Measurements from ENCODE around the gene ANO6.

DNA sequence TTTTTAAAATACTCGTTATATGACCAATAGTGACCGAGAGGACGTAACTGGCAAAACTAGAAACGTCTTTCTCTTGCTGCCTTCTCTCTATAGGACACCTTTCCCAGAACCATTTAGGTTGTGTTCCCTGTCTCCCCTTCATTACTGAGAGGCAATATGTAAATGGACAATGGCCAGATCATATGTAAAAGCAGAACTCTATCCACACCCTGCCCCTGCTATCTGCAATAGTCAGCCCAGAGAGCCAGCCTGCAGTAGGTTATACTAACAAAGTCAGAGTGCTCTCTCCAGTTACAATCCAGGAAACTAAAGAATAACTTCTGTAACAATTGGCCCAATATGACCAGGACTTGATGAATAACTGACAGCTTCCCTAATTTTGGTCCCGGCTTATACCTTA, 216.8 kb downstream of the ANO6 start:
- TF ChIP-seq CTCF (IDR thresholded peaks at IDR 0.05) (no peak), POLR2A (IDR thresholded peaks at IDR 0.05) (no peak)
